Fibroblast of lung (primary cell): ENCODE results near the gene GCAT.

Source experiments
- EZH2 ChIP-seq: IDR thresholded peaks from 2 replicates; pipeline ENCODE4 v1.5.1; 2012; ENCODE audit warnings: low read length, control low read depth, mild to moderate bottlenecking; ENCODE audit errors: missing control alignments
- TF ChIP-seq, protein P1 (sequence below), 2 donors: IDR thresholded peaks in 1 of 2; conservative IDR thresholded peaks in 1 of 2; 1 replicate in 1 of 2; 2 replicates in 1 of 2; pipeline ENCODE4 v1.5.1; 2011 to 2012; ENCODE audit warnings: low read length in 2 of 2, control low read depth in 1 of 2, inconsistent platforms in 1 of 2, low read depth in 1 of 2, mild to moderate bottlenecking in 1 of 2

DNA sequence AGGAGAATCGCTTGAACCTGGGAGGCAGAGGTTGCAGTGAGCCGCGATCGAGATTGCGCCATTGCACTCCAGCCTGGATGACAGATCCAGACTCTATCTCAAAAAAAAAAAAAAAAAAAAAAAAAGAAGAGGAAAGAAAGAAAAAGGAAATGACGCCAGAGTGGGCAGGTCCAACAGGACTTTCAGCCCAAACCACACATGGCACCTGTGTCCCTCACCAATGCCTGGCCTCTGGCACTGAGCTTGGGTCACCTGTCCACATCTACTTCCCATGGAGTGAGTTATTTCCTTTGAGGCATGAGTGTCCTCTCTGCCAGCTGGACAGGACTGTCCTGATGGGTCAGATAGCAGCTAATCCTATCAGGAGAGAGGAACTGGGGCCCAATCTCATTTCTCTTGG is 15.2 kb upstream of the GCAT start:
- TF ChIP-seq, protein P1, sequence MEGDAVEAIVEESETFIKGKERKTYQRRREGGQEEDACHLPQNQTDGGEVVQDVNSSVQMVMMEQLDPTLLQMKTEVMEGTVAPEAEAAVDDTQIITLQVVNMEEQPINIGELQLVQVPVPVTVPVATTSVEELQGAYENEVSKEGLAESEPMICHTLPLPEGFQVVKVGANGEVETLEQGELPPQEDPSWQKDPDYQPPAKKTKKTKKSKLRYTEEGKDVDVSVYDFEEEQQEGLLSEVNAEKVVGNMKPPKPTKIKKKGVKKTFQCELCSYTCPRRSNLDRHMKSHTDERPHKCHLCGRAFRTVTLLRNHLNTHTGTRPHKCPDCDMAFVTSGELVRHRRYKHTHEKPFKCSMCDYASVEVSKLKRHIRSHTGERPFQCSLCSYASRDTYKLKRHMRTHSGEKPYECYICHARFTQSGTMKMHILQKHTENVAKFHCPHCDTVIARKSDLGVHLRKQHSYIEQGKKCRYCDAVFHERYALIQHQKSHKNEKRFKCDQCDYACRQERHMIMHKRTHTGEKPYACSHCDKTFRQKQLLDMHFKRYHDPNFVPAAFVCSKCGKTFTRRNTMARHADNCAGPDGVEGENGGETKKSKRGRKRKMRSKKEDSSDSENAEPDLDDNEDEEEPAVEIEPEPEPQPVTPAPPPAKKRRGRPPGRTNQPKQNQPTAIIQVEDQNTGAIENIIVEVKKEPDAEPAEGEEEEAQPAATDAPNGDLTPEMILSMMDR (conservative IDR thresholded peaks at IDR 0.05 in 1 of 2, IDR thresholded peaks at IDR 0.05 in 1 of 2; ENCODE audit: low read depth in 1 of 2, low read length in 2 of 2) = no peak
- no peak for TF ChIP-seq EZH2
